Activated effector memory CD4-positive, alpha-beta T cell treated with anti-CD3 and anti-CD28 coated beads, Interleukin-2, amount 50 U/mL, for 16 hours (primary cell): Measurements from ENCODE around the gene EDN3.

Source experiments
- DNase-seq: peaks from one replicate; pipeline ENCODE4 v3.0.0-alpha.2; 2020

The EDN3 gene

GRCh38 chr20:59308493-59309201, 8.2 kb downstream of the EDN3 start:
- no peak for DNase-seq

GRCh38 chr20:59309218-59309617, 8.8 kb downstream of the EDN3 start:
- DNase-seq: no peak

- no peak for DNase-seq
Observed at GRCh38 chr20:59314997-59315396, 14.6 kb downstream of the EDN3 start.

- no peak for DNase-seq
Observed at GRCh38 chr20:59316911-59317731, 16.7 kb downstream of the EDN3 start.

- DNase-seq: no peak
Observed at GRCh38 chr20:59318201-59318790, 17.9 kb downstream of the EDN3 start.

- no peak for DNase-seq
Observed at GRCh38 chr20:59318803-59319202, 18.4 kb downstream of the EDN3 start.

GRCh38 chr20:59320426-59320825, 20.0 kb downstream of the EDN3 start:
- DNase-seq: no peak

GRCh38 chr20:59320854-59321647, 20.6 kb downstream of the EDN3 start:
- no peak for DNase-seq

- no peak for DNase-seq
Observed at GRCh38 chr20:59322081-59322480, 21.7 kb downstream of the EDN3 start.

GRCh38 chr20:59322585-59323454, 22.4 kb downstream of the EDN3 start:
- DNase-seq: no peak

- no peak for DNase-seq
Observed at GRCh38 chr20:59323731-59324130, 23.3 kb downstream of the EDN3 start.

GRCh38 chr20:59324521-59325141, 24.2 kb downstream of the EDN3 start:
- DNase-seq: no peak

GRCh38 chr20:59325142-59325523, 24.7 kb downstream of the EDN3 start:
- DNase-seq: no peak

- DNase-seq: no peak
Observed at GRCh38 chr20:59326188-59326587, 25.8 kb downstream of the EDN3 start.

GRCh38 chr20:59328071-59328470, 27.7 kb downstream of the EDN3 start:
- DNase-seq: no peak

- DNase-seq: no peak
Observed at GRCh38 chr20:59331721-59332329, 31.4 kb downstream of the EDN3 start.

- DNase-seq: no peak
Observed at GRCh38 chr20:59333260-59333845, 32.9 kb downstream of the EDN3 start.

- no peak for DNase-seq
Observed at GRCh38 chr20:59333951-59334350, 33.5 kb downstream of the EDN3 start.

- DNase-seq: no peak
Observed at GRCh38 chr20:59334651-59335300, 34.4 kb downstream of the EDN3 start.

- DNase-seq: no peak
Observed at GRCh38 chr20:59335377-59335776, 35.0 kb downstream of the EDN3 start.
